Mammary epithelial cell (primary cell): ENCODE data around the gene FFAR1.

ENCODE experiments used
- EZH2 ChIP-seq: IDR thresholded peaks from 2 replicates; pipeline ENCODE4 v1.6.1; 2012; ENCODE audit warnings: low read length, inconsistent platforms, borderline replicate concordance
- TF ChIP-seq, protein P1 (sequence below), 2 donors: IDR thresholded peaks in 1 of 2; conservative IDR thresholded peaks in 1 of 2; 2 replicates each; pipeline ENCODE4 v1.5.1; 2011 to 2012; ENCODE audit warnings: inconsistent platforms in 2 of 2, low read length in 2 of 2, mild to moderate bottlenecking in 2 of 2, control low read depth in 1 of 2, low read depth in 1 of 2; ENCODE audit not compliant: insufficient read depth in 1 of 2; ENCODE audit errors: extremely low read depth in 1 of 2

DNA sequence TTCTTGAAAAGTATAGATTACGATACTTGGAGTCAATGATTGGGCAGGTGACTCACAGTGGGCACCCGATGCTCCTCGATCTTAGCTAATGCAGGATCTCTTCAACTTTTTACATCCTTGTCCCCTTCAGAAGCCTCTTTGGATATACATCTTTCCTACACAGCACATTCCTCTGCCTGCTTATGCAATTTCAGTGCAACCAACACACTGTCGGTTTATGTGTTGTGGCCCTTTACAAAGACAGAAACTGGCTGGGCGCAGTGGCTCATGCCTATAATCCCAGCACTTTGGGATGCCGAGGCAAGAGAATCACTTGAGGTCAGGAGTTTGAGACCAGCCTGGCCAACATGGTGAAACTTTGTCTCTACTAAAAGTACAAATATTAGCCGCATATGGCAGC is 25.8 kb downstream of the FFAR1 start:
- TF ChIP-seq, protein P1, sequence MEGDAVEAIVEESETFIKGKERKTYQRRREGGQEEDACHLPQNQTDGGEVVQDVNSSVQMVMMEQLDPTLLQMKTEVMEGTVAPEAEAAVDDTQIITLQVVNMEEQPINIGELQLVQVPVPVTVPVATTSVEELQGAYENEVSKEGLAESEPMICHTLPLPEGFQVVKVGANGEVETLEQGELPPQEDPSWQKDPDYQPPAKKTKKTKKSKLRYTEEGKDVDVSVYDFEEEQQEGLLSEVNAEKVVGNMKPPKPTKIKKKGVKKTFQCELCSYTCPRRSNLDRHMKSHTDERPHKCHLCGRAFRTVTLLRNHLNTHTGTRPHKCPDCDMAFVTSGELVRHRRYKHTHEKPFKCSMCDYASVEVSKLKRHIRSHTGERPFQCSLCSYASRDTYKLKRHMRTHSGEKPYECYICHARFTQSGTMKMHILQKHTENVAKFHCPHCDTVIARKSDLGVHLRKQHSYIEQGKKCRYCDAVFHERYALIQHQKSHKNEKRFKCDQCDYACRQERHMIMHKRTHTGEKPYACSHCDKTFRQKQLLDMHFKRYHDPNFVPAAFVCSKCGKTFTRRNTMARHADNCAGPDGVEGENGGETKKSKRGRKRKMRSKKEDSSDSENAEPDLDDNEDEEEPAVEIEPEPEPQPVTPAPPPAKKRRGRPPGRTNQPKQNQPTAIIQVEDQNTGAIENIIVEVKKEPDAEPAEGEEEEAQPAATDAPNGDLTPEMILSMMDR (conservative IDR thresholded peaks at IDR 0.05 in 1 of 2, IDR thresholded peaks at IDR 0.05 in 1 of 2; ENCODE audit: extremely low read depth in 1 of 2, insufficient read depth in 1 of 2, low read depth in 1 of 2, low read length in 2 of 2): no peak
- TF ChIP-seq EZH2: no peak
